Measurements from ENCODE around the gene STMP1.

Gene STMP1

DNA sequence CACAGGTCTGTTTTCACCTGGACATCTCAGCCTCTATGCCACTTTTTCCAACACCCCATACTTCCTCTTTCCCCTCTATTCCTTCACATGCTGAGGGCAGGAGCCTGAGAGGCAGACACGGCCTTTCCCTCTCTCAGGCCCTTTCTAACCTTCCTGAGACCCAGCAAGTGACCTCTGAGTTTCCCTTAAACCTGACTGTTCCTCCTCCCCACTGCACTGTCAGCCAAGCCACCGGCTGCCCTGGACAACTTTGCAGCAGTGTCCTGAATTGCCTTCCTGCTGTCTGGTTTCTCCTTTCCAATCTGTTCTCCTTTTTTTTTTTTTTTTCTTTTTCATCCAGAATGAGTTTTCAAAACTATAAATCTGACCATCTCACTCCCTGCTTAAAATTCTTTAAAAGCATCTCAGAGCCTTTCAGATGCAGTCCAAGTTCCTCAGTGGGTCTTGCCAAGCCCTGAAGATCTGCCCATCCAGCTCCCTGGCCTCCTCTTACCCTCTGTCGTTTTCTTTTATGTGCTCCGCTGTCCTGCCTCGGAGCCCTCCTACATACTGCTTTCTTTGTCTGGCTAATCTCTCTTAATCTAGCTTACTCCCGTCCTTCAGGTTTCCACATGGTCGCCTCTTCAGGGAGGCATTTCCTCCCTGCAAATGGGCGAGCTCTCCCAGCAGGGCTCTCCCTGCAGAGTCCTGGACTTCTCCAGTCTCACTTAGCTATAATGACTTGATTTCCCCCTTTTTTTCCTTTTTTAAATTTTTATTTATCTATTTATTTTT, 35.1 kb downstream of the STMP1 start:
- DNase-seq (ENCODE audit: low read depth in 2 of 2) = no peak

DNA sequence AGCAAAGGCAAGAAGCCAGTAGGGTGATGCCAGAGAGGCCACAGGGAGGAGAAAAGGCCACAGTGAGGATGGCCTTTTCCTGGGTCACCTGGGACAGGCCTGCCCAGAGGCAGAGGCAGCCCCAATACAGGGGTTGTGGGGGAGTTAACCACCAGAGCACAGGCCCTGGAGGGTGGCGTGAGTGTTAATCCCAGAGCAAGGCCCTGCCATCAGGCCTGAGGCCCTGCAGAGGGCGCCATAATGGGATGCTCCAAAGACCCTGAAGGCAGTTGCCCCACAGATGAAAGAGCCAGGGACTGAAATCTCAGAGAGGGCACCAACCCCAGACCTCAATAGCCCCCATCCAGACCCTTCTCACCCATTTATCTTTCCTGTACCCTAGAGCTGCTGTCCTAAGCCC, 41.8 kb downstream of the STMP1 start:
- no peak for DNase-seq (ENCODE audit: low read depth in 2 of 2)

DNA sequence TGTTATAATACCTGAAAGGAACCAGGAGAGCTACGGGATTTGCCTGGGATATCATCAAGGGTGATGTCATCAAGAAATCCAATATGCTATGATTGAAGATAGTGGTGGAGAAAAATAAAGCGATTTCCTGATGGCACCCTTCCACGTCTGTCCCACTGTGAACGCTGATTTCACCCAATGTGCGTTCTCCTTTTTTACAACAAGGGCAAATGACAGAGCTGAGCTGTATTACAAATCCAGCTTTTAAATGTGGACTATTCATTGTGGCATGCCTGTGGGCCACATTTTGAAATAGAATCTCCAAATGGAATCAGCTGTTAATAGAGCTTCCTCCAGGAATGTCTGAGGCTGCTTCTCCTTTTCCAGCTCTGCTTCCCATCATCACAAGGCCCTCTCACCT, 42.4 kb downstream of the STMP1 start:
- DNase-seq (ENCODE audit: low read depth in 2 of 2) = no peak

DNA sequence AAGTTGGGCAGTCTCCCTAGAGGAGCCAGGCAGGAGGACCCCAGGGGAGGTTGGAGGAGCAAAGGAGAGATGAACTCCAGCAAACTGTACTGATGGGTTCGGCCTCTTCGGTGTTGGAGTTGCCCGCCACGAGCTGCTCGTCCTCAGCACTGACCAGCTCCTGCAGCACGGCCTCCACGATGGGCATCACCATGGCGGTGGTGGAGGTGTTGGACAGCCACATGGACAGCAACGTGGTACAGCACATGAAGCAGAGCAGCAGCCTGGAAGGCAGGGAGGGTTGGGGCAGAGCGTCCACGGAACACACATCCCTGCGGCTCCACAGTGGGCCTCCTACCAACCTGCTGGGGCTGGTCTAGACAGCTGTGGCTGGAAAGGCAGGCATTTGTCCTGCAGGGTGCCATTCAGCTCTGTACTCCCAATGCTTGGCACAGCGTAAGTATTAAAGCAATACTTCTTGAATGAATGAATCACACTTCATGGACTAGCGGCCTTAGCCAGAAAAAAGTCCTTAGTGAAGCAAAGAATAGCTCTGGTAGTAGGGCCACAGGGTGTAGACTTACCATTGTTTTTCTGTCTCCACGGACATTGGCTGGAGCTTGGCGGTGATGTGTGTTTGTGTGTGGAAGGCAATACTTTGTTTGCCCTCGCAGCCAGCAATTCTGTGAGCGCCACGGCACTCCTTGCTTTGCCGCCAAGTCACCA, 43.9 kb downstream of the STMP1 start:
- no peak for DNase-seq (ENCODE audit: low read depth in 2 of 2)

DNA sequence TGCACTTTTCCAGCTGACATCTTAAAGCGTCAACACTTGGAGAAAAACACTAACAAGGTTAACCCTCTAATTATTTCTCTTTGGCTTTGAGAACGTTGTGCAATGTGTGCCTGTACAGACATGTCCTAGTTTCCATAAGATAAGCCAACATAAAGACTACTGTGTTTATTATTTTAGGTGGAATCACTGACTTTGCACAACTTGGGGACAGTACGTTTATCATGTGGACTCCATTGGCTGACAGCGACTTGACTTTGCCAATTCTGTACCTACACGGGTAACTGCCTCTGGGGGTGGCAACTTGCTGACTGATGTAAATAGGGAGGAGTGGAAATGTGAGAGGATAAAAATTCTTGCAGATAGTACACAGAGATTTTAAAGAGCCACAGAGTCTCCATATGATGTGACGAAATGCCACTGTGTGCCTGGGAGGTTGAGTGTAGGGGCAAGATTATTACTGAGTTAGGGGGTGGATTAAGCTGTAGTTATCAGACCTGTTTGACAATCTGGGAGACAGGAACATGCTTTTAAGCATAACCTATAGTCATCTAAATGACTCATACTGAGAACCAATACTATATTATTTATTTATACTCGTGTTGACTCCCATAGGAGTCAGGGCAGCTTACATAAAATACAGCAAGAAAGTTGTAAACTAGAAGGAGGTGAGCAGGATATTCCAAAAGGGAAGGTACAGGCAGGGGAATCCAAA, 44.7 kb downstream of the STMP1 start:
- DNase-seq (ENCODE audit: low read depth in 2 of 2) = no peak

DNA sequence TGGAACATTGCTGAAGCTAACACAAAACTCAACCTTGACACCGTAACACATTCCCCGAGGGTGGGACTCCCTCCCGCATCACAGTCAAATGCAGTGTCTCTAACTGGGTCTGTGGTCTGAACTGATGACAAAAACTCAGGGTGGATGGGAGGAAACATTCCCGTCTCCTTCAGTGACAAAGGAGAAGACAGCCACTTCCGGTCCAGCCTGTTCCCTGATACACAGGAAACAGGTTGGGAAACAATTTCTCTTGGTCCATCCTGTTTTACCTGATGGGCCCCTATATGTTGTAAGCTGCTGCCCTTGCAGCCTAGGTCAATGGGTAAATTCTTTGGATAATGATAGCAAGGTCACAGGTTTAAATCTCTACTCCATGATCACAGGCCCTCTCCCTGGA, 45.3 kb downstream of the STMP1 start:
- no peak for DNase-seq (ENCODE audit: low read depth in 2 of 2)

DNA sequence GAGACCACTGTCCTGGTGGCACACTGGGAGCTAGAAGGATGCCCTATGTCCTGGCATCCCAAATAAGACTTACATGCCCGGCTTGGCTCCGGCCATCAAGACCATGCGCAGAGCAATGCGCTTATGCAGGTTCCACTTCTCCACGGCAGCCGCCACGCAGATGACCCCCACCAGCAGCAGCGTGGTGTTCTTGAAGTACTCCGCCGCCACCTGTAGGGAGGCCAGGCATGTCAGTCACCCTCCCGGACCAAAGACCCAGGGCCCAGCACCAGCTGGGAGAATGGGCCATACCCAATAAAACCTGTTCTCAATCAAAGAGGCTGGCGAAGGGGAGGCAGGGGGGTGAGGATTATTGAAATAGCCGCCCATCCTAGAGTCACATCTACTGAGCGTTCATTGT, 45.7 kb downstream of the STMP1 start:
- no peak for DNase-seq (ENCODE audit: low read depth in 2 of 2)

DNA sequence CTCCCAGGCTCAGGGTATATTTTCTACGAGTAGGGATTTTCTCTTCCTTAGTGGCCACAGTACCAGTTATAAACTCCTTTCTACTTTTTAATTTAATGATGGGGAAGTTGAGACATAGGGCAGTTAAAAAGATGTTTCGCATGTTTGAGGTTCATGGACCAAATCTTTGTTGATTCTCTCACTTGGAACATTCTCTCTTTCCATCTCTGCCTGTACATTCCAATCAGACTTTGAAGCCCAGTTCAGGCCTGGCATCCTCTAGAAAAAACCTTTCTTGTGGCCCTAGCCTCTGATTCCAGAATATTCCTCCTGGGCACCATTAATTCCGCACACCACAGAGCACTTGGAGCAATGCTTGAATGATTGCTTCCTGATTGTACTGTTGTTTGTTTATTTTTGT, 47.2 kb downstream of the STMP1 start:
- DNase-seq (ENCODE audit: low read depth in 2 of 2) = no peak

DNA sequence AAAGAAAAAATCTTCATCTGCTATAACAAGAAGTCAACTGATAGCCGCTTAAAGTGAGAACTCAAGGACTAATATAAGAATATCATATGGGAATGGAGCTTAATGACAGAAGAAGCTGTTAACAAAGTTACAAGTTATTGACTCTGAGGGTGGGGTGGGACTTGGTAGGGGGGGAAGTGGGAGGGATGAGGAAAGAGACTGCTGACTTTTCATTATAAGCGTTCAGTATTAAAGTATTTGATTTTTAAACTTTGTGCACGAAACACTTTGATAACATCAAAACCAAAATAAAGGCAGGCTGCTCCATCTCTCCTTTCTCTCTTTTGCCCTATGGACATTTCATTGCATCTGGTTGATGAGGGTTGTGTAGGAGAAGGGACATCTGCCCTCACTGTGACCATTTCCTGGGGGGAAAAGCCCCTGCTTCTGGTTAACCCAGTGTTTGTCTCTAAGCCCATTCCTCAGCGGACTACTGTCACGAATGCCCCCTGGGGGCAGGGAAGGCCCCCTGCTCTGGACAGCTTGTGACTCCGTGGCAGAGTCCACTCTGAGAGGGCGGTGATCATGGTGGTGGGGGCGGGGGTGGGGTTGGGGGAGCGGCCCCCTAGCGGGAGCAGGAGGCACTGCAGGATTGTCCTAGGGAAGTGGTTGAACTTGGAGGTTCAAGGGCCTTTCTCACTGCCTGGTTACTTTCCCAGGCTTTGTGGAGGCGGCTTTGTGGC, 48.3 kb downstream of the STMP1 start:
- DNase-seq (ENCODE audit: low read depth in 2 of 2) = no peak

DNA sequence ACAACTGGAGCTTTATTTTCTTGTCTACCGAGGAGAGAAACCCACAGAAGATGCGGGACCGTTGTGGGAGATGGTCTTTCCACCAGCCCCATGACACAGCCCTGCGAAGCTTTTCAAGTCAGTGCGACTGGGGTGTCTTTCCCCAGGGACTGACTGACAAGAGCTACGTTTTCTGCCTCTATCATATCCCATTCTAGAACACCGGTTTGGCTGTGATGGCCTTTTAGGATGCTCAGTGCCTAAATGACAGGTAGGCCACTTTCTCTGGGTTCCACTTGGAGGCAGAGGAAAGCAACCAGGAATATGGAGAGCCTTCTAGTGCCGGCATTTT, 48.8 kb downstream of the STMP1 start:
- no peak for DNase-seq (ENCODE audit: low read depth in 2 of 2)

DNA sequence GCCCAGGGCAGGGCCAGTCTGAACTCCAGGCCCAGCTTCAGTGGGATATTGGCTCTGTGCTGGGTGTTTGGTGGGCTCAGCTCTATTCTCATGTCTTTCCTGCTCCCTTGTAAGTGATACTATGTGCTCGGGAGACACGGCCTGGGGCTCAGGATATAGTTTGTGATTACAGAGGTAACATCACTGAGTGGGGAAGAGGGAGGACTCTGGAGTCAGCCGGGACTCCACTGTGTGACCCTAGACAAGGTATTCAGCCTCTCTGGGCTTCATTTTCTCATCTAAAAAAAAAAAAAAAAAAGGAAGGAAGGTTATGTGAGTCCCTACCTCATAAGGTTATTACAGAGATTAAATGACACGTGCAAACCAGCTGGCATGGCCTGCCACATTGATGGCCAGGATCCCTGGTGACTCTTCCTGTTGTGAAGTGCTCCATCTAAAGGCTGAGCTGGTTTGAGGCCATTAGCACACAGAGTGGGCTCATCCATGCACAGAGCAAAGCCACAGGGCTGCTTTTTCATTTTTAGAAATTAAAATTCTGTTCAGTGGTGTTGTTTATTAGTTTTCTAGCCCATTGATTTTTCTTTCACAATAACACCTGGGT, 50.0 kb downstream of the STMP1 start:
- DNase-seq (ENCODE audit: low read depth in 2 of 2) = no peak

DNA sequence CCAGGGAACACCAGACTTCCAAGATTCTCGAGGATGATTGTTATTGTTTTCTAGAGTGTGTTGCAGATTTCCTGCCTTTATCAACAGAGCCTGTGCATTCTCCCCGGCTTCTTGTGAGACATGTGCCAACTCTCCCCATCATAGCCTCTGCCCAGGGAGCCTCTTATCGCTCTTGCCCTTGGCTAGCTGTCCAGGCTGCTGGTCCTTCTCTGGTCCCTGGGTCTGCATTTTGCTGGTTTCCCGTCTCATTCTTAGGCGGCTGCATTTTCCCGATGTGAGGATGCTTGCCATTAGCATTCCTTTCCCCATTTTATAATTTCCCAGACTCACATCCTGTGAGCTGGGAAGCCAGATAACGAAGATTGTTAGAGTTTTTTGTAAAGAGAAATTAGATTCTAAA, 50.5 kb downstream of the STMP1 start:
- no peak for DNase-seq (ENCODE audit: low read depth in 2 of 2)

DNA sequence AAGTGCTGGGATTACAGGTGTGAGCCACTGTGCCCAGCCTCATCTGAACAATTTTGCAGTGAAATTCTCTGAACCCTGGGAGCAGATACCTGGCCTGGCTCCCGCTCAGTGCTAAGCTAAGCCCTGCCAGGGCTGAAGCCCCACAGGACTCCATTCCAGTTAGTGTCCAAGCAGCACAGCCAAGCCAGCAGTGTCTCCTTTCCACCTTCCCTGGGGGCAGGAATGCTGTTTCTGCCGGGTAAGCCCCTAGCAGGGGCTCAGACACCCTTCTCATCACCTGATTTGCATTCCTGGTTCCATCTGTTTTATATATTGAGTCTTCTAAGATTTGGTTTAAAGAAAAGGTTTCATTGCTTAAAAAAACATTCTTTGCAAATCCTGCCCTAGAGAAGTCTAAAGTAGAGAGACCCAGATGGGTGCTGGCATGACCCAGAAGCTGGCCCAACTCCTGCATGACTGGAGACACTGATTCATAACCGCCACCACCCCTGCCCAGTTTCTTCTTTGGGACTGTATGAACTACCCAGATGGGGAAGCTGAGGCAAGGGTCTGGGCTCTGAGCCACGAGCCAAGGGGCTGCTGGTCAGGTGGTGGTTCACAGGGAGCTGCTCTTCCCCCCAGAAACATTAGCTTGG, 51.6 kb downstream of the STMP1 start:
- no peak for DNase-seq (ENCODE audit: low read depth in 2 of 2)

DNA sequence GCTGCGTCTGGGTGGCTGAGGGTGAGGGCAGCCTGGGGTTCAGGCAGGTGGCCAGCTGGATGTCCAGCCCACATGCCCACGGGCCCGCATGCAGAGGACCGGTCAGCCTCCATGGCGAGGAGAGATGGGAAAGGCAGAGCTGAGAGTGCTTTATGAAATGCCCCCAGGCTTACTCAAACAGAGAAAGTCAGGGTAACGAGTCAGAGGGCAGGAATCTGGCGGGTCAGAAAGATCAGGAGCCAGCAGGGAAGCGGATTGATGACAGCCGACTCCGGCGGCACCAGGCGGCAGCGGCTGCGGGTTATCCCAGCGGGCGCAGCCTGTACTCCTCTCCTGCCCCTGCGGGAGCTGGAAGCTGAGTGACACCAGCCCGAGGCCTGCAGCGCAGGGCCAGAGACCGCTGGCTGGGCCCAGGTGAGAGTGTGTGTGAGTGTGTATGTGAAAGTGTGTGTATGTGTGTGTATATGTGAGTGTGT, 52.3 kb downstream of the STMP1 start:
- no peak for DNase-seq (ENCODE audit: low read depth in 2 of 2)

DNA sequence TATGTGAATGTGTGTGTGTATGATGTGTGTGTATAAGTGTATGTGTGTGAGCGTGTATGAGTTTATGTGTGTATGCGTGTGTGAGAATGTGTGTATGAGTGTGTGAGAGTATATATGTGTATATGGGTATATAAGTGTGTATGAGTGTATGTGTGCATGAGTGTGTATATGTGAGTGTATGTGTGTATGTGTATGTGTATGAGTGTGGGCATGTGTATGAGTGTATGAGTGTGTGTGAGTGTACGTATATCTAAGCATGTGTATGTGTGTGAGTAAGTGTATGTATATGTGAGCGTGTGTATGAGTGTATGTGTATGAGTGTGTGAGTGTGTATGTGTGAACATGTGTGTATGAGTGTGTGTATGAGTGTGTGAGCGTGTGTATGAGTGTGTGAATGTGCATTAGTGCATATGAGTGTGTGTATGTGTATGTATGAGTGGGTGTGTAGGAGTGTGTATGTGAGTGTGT, 52.8 kb downstream of the STMP1 start:
- no peak for DNase-seq (ENCODE audit: low read depth in 2 of 2)

DNA sequence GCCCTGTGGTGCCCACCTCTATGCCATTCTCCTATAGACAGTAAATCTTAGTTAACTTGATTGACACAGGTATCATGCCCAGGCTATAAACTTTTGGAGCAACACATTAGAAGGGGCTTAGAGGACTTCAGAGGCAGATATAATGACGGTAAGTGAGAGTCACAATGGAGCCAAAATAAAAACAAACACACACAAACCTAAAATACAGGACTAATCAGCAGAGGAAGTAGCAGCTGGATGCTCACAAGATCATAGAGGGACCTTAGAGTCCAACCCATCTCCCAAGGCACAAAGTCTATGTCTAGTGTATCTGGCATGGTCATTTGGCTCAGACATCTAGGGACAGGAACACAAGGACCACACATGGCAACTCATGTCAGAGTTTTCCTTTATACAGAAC, 53.4 kb downstream of the STMP1 start:
- no peak for DNase-seq (ENCODE audit: low read depth in 2 of 2)

DNA sequence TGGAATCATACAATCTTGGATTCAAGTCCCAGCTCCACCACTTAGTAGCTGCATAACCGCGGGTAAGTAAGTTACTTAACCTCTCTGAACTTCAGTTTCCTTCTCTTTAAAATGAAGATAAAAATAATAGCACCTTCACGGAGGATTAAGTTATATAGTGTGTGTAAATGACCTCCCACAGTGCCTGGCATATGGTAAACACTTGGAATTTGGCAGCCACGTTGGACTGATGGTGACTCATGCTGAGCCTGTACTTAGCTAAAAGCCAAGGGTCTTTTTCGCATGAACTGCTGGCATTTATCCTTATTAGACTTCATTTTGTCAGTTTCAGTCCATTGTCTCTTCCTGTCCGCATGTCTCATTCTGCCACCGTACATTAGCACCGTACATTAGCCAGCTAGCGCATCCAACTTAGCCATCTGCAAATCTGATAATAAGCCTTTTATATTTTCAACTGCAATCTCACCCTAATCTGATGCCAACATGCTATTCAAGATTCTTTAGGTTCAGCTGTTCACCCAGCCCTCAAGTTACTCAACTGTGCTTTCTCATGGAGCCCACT, 54.4 kb downstream of the STMP1 start:
- peak; percentile 55 for DNase-seq (ENCODE audit: low read depth in 2 of 2)

DNA sequence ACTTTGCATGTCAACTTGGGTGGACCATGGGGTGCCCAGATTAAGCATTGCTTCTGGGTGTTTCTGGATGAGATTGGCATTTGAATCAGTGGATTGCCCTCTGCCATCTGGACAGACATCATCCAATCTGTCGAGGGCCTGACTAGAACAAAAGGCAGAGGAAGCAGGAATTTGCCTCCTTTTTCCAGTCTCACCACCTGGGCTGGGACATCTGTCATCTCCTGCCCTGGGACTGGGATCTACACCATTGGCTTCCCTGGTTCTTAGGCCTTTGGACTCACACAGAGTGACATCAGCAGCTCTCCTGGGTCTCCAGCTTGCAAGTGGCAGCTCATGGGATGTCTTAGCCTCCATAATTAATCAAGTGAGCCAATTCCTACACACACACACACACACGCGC, 55.4 kb downstream of the STMP1 start:
- DNase-seq (ENCODE audit: low read depth in 2 of 2) = no peak

DNA sequence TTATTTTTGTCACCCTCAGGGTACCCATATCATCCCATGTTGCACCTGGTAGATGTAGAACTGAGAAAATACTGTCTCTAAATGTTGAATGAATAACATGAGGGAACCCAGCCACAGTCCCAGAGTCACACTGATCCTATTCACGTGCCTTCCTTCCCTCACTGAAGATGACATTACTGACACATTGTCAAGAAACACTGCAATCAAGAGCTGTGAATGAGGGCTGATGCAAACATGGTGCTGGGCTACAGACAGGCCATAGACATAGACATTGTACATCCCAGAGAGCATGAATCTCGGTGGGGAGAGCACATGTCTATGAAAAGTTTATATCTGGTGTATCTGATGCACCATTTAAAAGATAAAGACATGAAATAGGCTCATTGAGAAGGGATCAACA, 55.9 kb downstream of the STMP1 start:
- DNase-seq (ENCODE audit: low read depth in 2 of 2) = no peak

DNA sequence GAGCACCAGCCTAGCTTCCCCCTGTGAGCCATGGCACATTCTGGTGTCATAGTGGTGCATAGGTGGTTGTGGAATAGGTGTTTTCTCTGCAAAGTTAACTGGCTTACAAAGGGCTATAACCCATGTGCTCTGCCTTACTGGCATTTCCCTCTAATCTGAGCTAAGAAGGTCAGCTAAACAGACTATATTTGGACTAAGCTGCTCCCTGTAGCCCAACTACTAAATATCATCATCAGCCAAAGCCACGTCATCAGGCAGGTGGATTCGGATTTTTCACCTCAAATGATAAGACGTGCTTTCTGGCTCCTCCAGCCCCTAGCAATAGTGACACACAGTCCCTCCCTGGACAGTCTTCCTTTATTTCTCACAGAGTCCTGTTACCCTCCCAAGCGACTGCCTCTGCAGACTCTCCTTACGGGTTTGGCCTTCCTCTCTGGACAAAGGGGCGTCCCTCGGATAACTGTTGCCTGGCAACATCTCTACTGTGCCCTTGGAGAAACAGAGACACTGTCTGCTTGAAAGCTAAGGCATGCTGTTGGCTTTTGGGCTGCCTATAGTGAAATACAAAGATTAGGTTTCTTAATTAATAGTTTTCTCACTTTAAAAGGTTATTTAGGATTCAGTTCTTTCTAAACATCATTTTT, 56.6 kb downstream of the STMP1 start:
- no peak for DNase-seq (ENCODE audit: low read depth in 2 of 2)
